OCI-M1 (cell line): ENCODE measurements around the gene TRAK1.

Experiments
- DNase-seq: peaks from one replicate; lab custom pipeline; 2025; lab: John Stamatoyannopoulos, UW

Gene TRAK1

DNA sequence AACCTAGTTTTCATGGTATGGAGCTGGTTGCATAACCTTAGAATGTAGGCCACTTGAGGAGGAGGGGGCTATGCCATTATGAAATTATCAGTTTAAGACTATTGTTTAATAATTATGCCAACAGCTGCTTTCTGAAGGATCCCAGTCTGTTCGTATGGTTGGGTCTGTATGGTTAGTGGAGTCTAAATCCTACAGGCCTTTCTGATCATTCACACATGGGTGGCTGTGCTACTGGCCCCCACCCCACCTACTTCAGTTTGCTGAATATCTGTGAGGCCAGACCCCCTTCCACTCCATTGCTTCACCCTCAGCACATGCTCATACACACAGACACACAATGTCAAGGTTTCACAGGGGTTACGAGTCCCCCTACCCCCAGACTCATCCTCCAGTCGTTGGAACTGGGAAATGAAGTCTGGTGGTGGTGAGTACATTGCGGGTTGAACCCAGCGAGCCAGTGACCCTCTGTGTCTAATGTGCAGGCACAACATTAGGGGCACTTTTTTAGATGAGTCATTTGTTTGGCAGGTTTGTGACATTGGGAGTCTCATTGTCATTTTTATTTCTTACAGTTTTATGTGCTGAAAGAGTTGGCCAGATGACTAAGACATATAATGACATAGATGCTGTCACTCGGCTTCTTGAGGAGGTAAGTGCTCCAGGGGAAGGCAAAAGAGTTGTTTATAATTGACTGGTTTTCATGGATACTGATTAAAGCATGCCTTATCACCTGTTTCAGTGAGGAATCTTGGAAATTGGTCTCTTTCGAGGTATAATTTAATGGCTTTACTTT is 85.3 kb downstream of the TRAK1 start:
- DNase-seq, result no peak

GRCh38 chr3:42177068-42177800 is 86.1 kb downstream of the TRAK1 start:
- no peak for DNase-seq

DNA sequence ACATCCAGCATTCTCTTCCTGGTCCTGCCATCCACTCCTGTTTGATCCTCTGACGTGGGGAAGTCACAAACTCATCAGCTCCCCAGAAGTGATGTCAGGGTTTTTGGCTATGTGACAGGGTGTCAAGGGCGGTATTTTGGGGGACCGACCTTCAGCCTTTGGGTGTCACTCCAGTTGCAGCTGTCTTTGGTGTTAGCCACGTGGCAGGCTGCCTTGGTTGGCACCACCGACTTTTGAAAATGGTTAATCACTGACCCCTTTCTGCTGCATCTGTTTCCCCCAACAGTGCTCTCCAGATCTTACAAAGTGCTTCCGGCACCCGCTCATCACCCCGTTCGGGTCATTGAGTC is 86.6 kb downstream of the TRAK1 start:
- no peak for DNase-seq

DNA sequence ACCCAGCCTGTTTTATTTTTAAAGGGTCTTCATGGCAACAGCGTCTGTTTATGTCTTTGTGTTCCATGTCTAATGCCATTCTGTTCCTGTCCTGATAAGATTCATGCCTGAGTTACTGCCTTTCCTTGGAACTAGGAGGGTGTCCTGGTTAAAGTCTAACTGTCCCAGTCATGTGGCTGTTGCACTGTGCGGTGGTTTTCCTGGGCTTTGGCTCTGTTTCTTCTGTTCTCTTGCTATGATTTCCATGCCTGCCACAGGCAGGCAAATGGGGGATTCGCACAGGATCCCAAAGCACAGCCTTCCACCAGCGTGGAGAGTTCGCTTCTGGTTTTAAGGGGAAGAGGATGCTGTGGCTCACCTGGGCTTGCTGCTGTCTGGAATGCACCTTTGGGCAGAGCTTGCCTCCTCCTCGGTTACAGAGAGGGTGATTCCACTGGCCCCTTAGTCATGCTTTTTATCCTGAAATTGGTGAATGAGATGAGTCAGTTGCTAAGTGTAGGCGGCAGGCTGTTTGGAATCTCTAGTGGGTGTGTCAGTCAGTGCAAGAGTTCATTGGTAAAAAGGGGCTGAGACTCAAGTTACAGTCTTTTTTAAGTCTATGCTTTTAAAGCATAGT is 88.1 kb downstream of the TRAK1 start:
- peak; percentile 48 for DNase-seq

DNA sequence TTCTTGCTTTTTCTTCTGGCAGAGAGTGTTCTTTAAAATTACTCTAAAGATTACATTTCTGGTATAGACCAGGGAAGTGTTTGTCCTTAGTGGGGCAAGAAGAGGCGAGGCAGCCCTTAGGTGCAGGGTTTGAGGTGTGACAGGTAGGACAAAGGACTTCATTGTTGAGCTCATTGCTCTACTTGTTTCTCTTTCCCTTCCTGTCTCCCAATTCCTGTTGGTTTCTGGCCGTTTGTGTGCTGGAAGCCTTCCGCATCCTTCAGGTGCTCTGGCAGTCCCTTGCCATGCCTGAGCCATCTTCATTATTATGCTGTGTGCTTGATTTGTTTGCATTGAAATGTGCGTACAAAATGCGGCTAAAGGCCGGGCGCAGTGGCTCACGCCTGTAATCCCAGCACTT is 89.7 kb downstream of the TRAK1 start:
- DNase-seq, result no peak

- no peak for DNase-seq
Observed at GRCh38 chr3:42182555-42182954, 91.4 kb downstream of the TRAK1 start.

DNA sequence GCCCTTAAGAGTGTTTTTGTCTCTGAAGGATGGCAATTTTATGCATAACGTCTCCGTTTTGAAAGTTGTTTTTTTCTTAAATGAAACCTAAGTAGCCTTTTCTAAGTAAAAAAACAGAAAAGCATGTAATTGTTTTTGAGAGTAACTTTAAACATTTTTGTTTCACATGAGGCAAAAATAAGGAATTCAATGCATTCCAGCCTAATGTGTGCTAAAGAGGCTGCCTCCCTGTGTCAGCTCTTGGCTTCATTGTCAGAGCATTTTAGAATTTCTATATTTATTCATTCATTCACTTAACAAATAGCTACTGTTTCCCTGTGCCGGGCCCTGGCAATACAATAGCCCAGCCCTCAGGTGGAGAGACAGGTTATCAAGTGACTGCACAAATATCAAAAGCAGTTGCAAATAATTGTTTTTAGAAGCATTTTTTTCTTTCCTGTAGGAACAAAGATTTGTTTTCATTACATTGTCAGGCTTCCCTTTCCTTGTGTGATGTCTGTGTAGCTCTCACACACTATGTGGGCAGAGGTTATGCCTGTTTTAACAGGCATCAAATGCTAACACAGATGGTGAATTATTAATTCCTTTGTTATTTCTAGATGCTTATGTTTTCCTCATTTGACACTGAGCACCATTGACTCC is 93.0 kb downstream of the TRAK1 start:
- no peak for DNase-seq

DNA sequence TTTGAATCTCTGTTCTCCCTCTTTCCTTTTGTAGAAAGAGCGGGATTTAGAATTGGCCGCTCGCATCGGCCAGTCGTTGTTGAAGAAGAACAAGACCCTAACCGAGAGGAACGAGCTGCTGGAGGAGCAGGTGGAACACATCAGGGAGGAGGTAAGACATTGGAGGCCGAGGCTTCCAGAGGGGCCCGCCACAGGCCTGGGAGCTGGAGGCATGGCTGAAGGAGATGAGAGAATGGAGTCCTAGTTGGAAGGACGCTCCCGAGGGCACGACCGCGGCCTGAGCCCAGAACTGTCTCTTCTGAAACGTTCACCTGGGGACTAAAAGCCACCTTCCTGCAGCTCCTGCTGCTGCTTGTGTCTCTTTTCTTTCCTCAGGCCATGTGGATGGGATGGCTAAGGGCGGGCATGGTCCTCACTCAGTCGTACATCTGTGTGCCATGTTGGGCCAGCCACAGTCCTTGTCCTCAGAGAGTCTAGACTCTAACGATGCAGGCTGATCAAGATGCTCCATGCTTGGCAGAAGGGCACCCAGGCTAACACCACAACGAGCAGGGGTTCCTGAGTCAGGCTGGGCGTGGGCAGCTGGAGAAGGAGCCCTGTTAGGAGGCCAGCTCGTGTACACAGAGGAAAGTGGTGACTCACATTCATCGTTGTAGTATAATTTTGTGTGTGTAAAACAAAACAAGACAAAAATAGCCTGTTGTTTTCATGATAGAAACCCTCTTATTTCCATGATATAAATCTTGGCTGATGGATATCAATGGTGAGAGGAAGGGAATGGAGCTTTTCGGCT is 93.7 kb downstream of the TRAK1 start:
- no peak for DNase-seq

- DNase-seq, result no peak
Observed at GRCh38 chr3:42187936-42188335, 96.8 kb downstream of the TRAK1 start.

GRCh38 chr3:42188376-42188775 is 97.2 kb downstream of the TRAK1 start:
- DNase-seq, result no peak

- DNase-seq, result no peak
Observed at GRCh38 chr3:42189001-42189460, 97.9 kb downstream of the TRAK1 start.

GRCh38 chr3:42189736-42190135 is 98.6 kb downstream of the TRAK1 start:
- DNase-seq, result no peak

DNA sequence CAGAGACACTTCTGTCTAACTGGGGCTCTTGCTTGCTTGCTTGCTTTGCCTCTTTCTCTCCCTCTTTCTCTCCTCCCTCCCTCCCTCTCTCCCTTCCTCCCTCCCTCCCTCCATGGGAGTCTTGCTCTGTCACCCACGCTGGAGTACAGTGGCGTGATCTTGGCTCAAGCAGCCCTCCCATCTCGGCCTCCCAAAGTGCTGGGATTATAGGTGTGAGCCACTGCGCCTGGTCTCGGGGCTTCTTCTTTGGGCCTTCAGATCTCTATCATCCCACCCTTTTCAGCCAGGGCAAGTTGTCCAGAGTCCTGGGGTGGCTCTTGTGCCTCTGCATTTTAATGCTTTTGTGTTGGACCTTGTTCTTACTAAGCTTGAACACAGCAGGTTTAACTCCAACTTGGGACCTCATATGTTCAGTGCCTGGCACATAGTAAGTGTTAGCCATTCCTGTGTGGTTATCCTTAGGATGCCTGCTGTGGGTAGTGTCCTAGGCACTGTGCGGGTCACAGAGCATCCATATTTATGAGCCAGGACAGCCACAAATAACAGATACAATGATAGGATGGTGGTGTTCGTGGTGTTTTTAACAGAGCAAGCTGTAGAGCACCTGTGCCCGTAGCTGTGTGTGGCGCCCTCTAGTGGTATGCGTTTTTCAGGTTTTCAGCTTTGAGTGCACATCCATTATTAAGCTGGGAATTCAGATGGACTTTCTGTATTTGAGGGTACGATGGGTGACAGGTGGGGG is 99.7 kb downstream of the TRAK1 start:
- peak; percentile 70 for DNase-seq

GRCh38 chr3:42191443-42191747 is 100.2 kb downstream of the TRAK1 start:
- DNase-seq, result no peak

GRCh38 chr3:42192334-42193200 is 101.4 kb downstream of the TRAK1 start:
- DNase-seq, result peak; percentile 50

DNA sequence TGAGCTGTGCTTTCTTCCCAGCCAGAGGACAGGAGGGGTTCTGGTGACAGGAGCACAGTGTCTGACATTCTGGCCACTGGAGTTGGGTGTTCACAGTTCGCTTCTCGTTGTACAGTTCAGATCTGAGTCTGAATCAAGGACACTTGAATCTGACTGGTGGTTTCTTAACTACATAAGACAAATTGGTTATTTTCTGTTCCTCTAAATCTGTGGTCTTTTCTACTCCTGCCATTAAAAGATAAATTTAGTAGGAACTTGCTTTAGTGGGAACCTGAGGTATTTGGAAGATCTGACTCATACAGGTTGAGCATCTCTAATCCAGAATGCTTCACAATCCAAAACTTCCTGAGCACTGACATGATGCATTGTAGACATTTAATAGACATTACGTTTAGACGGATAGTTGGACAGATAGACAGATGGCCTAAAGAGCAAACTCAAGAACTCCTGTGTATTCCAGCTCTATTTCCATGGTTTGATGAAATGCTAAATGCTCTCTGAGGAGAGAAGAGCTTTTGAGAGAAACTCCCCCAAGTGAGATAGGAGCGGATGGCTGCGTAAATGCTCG is 103.9 kb downstream of the TRAK1 start:
- DNase-seq, result no peak

- DNase-seq, result no peak
Observed at GRCh38 chr3:42195879-42196330, 104.7 kb downstream of the TRAK1 start.

- DNase-seq, result no peak
Observed at GRCh38 chr3:42198709-42199108, 107.6 kb downstream of the TRAK1 start.

- no peak for DNase-seq
Observed at GRCh38 chr3:42202217-42202865, 111.2 kb downstream of the TRAK1 start.
